ENCODE data around the gene KRTAP19-8.

- TF ChIP-seq CTCF (IDR thresholded peaks at IDR 0.05 in 2 of 3, conservative IDR thresholded peaks at IDR 0.05 in 1 of 3; ENCODE audit: control insufficient read depth in 2 of 3, extremely low read depth in 1 of 3, insufficient read depth in 1 of 3, low read depth in 3 of 3, low read length in 3 of 3) = no peak
- no peak for TF ChIP-seq ATF3 (IDR thresholded peaks at IDR 0.05; ENCODE audit: borderline replicate concordance, extremely low read depth, low read depth, low read length)
- no peak for TF ChIP-seq KDM1A (IDR thresholded peaks at IDR 0.05; ENCODE audit: borderline replicate concordance)
- no peak for TF ChIP-seq IRF3 (IDR thresholded peaks at IDR 0.05)
- no peak for TF ChIP-seq NFYB (IDR thresholded peaks at IDR 0.05; ENCODE audit: insufficient read depth, low read depth, low read length)
- no peak for TF ChIP-seq EZH2 (IDR thresholded peaks at IDR 0.05; ENCODE audit: borderline replicate concordance, control insufficient read depth, low read depth, low read length)
- no peak for TF ChIP-seq POLR2AphosphoS2 (IDR thresholded peaks at IDR 0.05; ENCODE audit: low read depth, low read length)
- no peak for TF ChIP-seq ELK1 (IDR thresholded peaks at IDR 0.05; ENCODE audit: low read depth, low read length)
- TF ChIP-seq ETV6 (conservative IDR thresholded peaks at IDR 0.05 in 1 of 2, IDR thresholded peaks at IDR 0.05 in 1 of 2; ENCODE audit: borderline replicate concordance in 1 of 2, low read depth in 1 of 2) = no peak
- no peak for TF ChIP-seq CEBPB (IDR thresholded peaks at IDR 0.05; ENCODE audit: borderline replicate concordance in 1 of 2, low read depth in 2 of 2, low read length in 2 of 2)
Measured at GRCh38 chr21:31042080-31042464, 3.8 kb upstream of the KRTAP19-8 start.
